22Rv1 (cell line): Measurements from ENCODE around the gene SFT2D1.

Experiments used
- CTCF ChIP-seq: fragments of 450-650 bp; IDR thresholded peaks from 2 replicates; pipeline ENCODE4 v1.5.1; 2017; ENCODE audit warnings: mild to moderate bottlenecking
- ZFX ChIP-seq: fragments of 450-650 bp; IDR thresholded peaks from 2 replicates; pipeline ENCODE4 v1.6.1; 2017; ENCODE audit warnings: antibody characterized with exemption, borderline replicate concordance

- TF ChIP-seq CTCF, result no peak
- TF ChIP-seq ZFX, result no peak
These were observed 36.8 kb upstream of the SFT2D1 start for GRCh38 chr6:166379103-166379586.
